HG02678 (cell line): ENCODE results near the gene TPM4.
"Not testable (repeated sequence)": the region's sequence is repeated elsewhere in the genome, so short reads cannot be mapped to it uniquely, and the experiment has no call there.

Source experiments
- ATAC-seq: cut with Tn5 transposase; IDR thresholded peaks from one replicate; pipeline ENCODE4 v1.9.1; 2021; ENCODE audit warnings: mild to moderate bottlenecking, moderate library complexity; ENCODE audit not compliant: unreplicated experiment

Gene TPM4

GRCh38 chr19:16070366-16070990 lies 5.8 kb upstream of the TPM4 start:
- ATAC-seq = peak; percentile 64

GRCh38 chr19:16071072-16071691 lies 5.1 kb upstream of the TPM4 start:
- no peak for ATAC-seq

- no peak for ATAC-seq
Observed at GRCh38 chr19:16073481-16073880, 2.8 kb upstream of the TPM4 start.

GRCh38 chr19:16073988-16074387 lies 2.3 kb upstream of the TPM4 start:
- no peak for ATAC-seq

- no peak for ATAC-seq
Observed at GRCh38 chr19:16074488-16075365, 1.6 kb upstream of the TPM4 start.

- ATAC-seq = no peak
Observed at GRCh38 chr19:16075430-16076153, 703 bp upstream of the TPM4 start.

- no peak for ATAC-seq
Observed at GRCh38 chr19:16076958-16077611, 790 bp downstream of the TPM4 start.

GRCh38 chr19:16077984-16078758 lies 1.9 kb downstream of the TPM4 start:
- no peak for ATAC-seq

GRCh38 chr19:16078759-16079707 lies 2.7 kb downstream of the TPM4 start:
- no peak for ATAC-seq

GRCh38 chr19:16084067-16084685 lies 7.9 kb downstream of the TPM4 start:
- no peak for ATAC-seq

- no peak for ATAC-seq
Observed at GRCh38 chr19:16085115-16085514, 8.8 kb downstream of the TPM4 start.

GRCh38 chr19:16087404-16087803 lies 11.1 kb downstream of the TPM4 start:
- ATAC-seq = not testable (repeated sequence)

GRCh38 chr19:16087940-16088339 lies 11.6 kb downstream of the TPM4 start:
- ATAC-seq = no peak

- ATAC-seq = no peak
Observed at GRCh38 chr19:16088351-16089009, 12.2 kb downstream of the TPM4 start.

- no peak for ATAC-seq
Observed at GRCh38 chr19:16089010-16089846, 12.9 kb downstream of the TPM4 start.

- ATAC-seq = no peak
Observed at GRCh38 chr19:16091546-16092475, 15.5 kb downstream of the TPM4 start.
